ENCODE results near the gene PODXL.
"Not testable (repeated sequence)": the region's sequence is repeated elsewhere in the genome, so short reads cannot be mapped to it uniquely, and the experiment has no call there.

Gene PODXL

GRCh38 chr7:131487217-131487616 is 69.2 kb downstream of the PODXL start:
- no peak for DNase-seq

GRCh38 chr7:131486346-131486745 is 70.1 kb downstream of the PODXL start:
- DNase-seq: no peak

- no peak for DNase-seq
Measured at GRCh38 chr7:131483586-131483985, 72.8 kb downstream of the PODXL start.

- no peak for DNase-seq
Measured at GRCh38 chr7:131482800-131483199, 73.6 kb downstream of the PODXL start.

GRCh38 chr7:131480384-131481315 is 75.8 kb downstream of the PODXL start:
- DNase-seq: no peak

- DNase-seq: no peak
Measured at GRCh38 chr7:131476740-131477139, 79.7 kb downstream of the PODXL start.

- no peak for DNase-seq
Measured at GRCh38 chr7:131471250-131472004, 85.0 kb downstream of the PODXL start.

- no peak for DNase-seq
Measured at GRCh38 chr7:131467788-131468187, 88.6 kb downstream of the PODXL start.

GRCh38 chr7:131466735-131467365 is 89.6 kb downstream of the PODXL start:
- DNase-seq: no peak

- not testable (repeated sequence) for DNase-seq
Measured at GRCh38 chr7:131462715-131463114, 93.7 kb downstream of the PODXL start.

- no peak for DNase-seq
Measured at GRCh38 chr7:131462059-131462458, 94.4 kb downstream of the PODXL start.

GRCh38 chr7:131459256-131459655 is 97.2 kb downstream of the PODXL start:
- DNase-seq: no peak

- no peak for DNase-seq
Measured at GRCh38 chr7:131456338-131456737, 100.1 kb downstream of the PODXL start.

- no peak for DNase-seq
Measured at GRCh38 chr7:131455546-131455945, 100.9 kb downstream of the PODXL start.

GRCh38 chr7:131455001-131455400 is 101.4 kb downstream of the PODXL start:
- no peak for DNase-seq

- DNase-seq: no peak
Measured at GRCh38 chr7:131454498-131454897, 101.9 kb downstream of the PODXL start.
